Measurements from ENCODE around the gene MYL6B. TPM values are rescaled to one million over a fixed set of nuclear protein-coding genes. Genes with fewer than 3 reads are reported as not detected.
A peak's percentile ranks its signal among the peaks of the same experiment; 100 is the strongest.

MYL6B gene
- total and polyA plus RNA-seq, 8 donors: 4.9 to 98.1 (median 24.3) TPM; not detected in 1

- no peaks in the 10 kb centered on the region for H3K9me3 ChIP-seq
- H3K4me3 ChIP-seq: peak overlapping the region; percentile 66 to 96 (median 78)
- H3K4me1 ChIP-seq: peaks cover 11 to 58% (median 32%) of the 10 kb centered on the region in 4 donors
- DNase-seq: no peak
- 0 to 2% (median 2%) methylated on average over 7 to 8 of the region's 8 CpGs for WGBS, 5 donors
- H3K27ac ChIP-seq: peak overlapping the region; percentile 88 to 93 (median 89)
- no peak for TF ChIP-seq CTCF (IDR thresholded peaks at IDR 0.05)
- TF ChIP-seq EP300 (IDR thresholded peaks at IDR 0.05): no peak
- TF ChIP-seq POLR2A (IDR thresholded peaks at IDR 0.05): no peak
- TF ChIP-seq POLR2AphosphoS5 (IDR thresholded peaks at IDR 0.05): no peak
- no peaks in the 10 kb centered on the region for H3K27me3 ChIP-seq
- peaks cover 47 to 62% (median 56%) of the 10 kb centered on the region in 4 donors for H3K36me3 ChIP-seq
- intact Hi-C loops (cut with DNase I; ENCODE audit: low total_unique reads): no loop called here
Measured at GRCh38 chr12:56103823-56104108, 48.6 kb upstream of the MYL6B start.

GRCh38 chr12:56104109-56104814 is 48.1 kb upstream of the MYL6B start, which contains the start of gene PA2G4:
TSS of gene PA2G4 (plus strand) at chr12:56104559. CDS start at chr12:56104738, 179 bp downstream.
- TF ChIP-seq POLR2A (IDR thresholded peaks at IDR 0.05) (peak in 2 of 4 donors; percentile 78 to 85), CTCF (IDR thresholded peaks at IDR 0.05) (peak in 1 of 7 experiments; percentile 7), POLR2AphosphoS5 (IDR thresholded peaks at IDR 0.05) (peak; percentile 90 to 99 (median 96)), EP300 (IDR thresholded peaks at IDR 0.05) (no peak)
- DNase-seq: peak; percentile 98 to 100
- peaks cover 49 to 62% (median 56%) of the 10 kb centered on the region in 4 donors for H3K36me3 ChIP-seq

GRCh38 chr12:56104815-56105608 is 47.4 kb upstream of the MYL6B start:
- H3K27me3 ChIP-seq: no peaks in the 10 kb centered on the region
- TF ChIP-seq CTCF (IDR thresholded peaks at IDR 0.05): no peak
- TF ChIP-seq EP300 (IDR thresholded peaks at IDR 0.05): no peak
- TF ChIP-seq POLR2AphosphoS5 (IDR thresholded peaks at IDR 0.05): no peak
- no peak for TF ChIP-seq POLR2A (IDR thresholded peaks at IDR 0.05)
- H3K4me1 ChIP-seq: peaks cover 11 to 50% (median 32%) of the 10 kb centered on the region in 4 donors
- peak overlapping the region; percentile 88 to 90 (median 89) for H3K27ac ChIP-seq
- peak overlapping the region; percentile 66 to 96 (median 78) for H3K4me3 ChIP-seq
- WGBS, 5 donors: 0 to 1% (median 1%) methylated on average over 34 to 40 of the region's 40 CpGs
- peaks cover 49 to 62% (median 56%) of the 10 kb centered on the region in 4 donors for H3K36me3 ChIP-seq
- H3K9me3 ChIP-seq: no peaks in the 10 kb centered on the region
- intact Hi-C loops (cut with DNase I; ENCODE audit: low total_unique reads): no loop called here
- peak; percentile 34 to 53 for DNase-seq

More at GRCh38 chr12:56104109-56104814, 48.1 kb upstream of the MYL6B start, which contains the start of gene PA2G4:
- H3K4me3 ChIP-seq: peak within 1 kb of the TSS; percentile 66 to 96 (median 78)
- peak within 1 kb of the TSS; percentile 88 to 93 (median 89) for H3K27ac ChIP-seq
- no peaks in the 10 kb centered on the region for H3K9me3 ChIP-seq
- intact Hi-C loops (cut with DNase I; ENCODE audit: low total_unique reads): no loop called here
- no peaks in the 10 kb centered on the region for H3K27me3 ChIP-seq
- H3K4me1 ChIP-seq: peaks cover 11 to 55% (median 32%) of the 10 kb centered on the region in 4 donors
- WGBS, 5 donors: 0 to 1% (median 0%) methylated on average over 36 to 60 of the region's 60 CpGs

GRCh38 chr12:56105609-56105902 is 46.8 kb upstream of the MYL6B start:
- no peaks in the 10 kb centered on the region for H3K9me3 ChIP-seq
- peaks cover 11 to 50% (median 32%) of the 10 kb centered on the region in 4 donors for H3K4me1 ChIP-seq
- TF ChIP-seq CTCF (IDR thresholded peaks at IDR 0.05) (no peak), POLR2AphosphoS5 (IDR thresholded peaks at IDR 0.05) (no peak), EP300 (IDR thresholded peaks at IDR 0.05) (no peak), POLR2A (IDR thresholded peaks at IDR 0.05) (no peak)
- intact Hi-C loops (cut with DNase I; ENCODE audit: low total_unique reads): no loop called here
- peak overlapping the region in 2 of 5 donors; percentile 88 to 90 for H3K27ac ChIP-seq
- H3K4me3 ChIP-seq: peak overlapping the region; percentile 66 to 96 (median 78)
- 15 to 27% (median 20%) methylated on average over 2 of the region's 2 CpGs for WGBS, 5 donors
- peaks cover 49 to 62% (median 57%) of the 10 kb centered on the region in 4 donors for H3K36me3 ChIP-seq
- no peak for DNase-seq
- H3K27me3 ChIP-seq: no peaks in the 10 kb centered on the region
